Measurements from ENCODE around the gene HPSE2. TPM values are rescaled to one million over a fixed set of nuclear protein-coding genes. Genes with fewer than 3 reads are reported as not detected.

HPSE2 gene
- total and polyA plus RNA-seq, 2 donors (not counting 1 experiment from before 2014, with no cell fraction given): not detected

GRCh38 chr10:98676895-98677294 lies 558.8 kb downstream of the HPSE2 start:
- ChIA-PET POLR2A (interaction anchor here (0.5 kb wide), 1 partner anchor 202 kb away, joined by 4 read pairs; no protein-coding TSS in a partner anchor), CTCF (no interaction called here)
- Mint-ChIP-seq H3K4me3 (no peak overlapping the region), H3K27me3 (peaks cover 44% of the 10 kb centered on the region), H3K4me1 (no peaks in the 10 kb centered on the region), H3K9me3 (ENCODE audit: insufficient read depth) (no peaks in the 10 kb centered on the region), H3K27ac (no peak overlapping the region)
- intact Hi-C loops (cut with micrococcal nuclease): no loop called here
- no peaks in the 10 kb centered on the region for H3K4me1 ChIP-seq (ENCODE audit: control insufficient read depth in 2 of 2, insufficient read depth in 2 of 2, low read length in 2 of 2)
- TF ChIP-seq CTCF (IDR thresholded peaks at IDR 0.05): no peak
- TF ChIP-seq EZH2 (IDR thresholded peaks at IDR 0.05; ENCODE audit: borderline replicate concordance, insufficient read depth, low read depth, low read length, poor library complexity, severe bottlenecking): no peak
- H3K27me3 ChIP-seq (replicated peaks in 1 of 4; ENCODE audit: control extremely low read depth in 1 of 4, control insufficient read depth in 3 of 4, insufficient read depth in 4 of 4, low read length in 3 of 4): peaks cover 0 to 3% (median 1%) of the 10 kb centered on the region in 4 experiments
- H3K27ac ChIP-seq (ENCODE audit: low read length in 2 of 2): no peak overlapping the region
- H3K9ac ChIP-seq (ENCODE audit: low read length): no peak overlapping the region
- ATAC-seq (ENCODE audit: low read depth) (no peak), DNase-seq (no peak)
- no peaks in the 10 kb centered on the region for H3K36me3 ChIP-seq (replicated peaks in 1 of 2; ENCODE audit: control extremely low read depth in 1 of 2, control insufficient read depth in 1 of 2, extremely low read depth in 1 of 2, insufficient read depth in 2 of 2, low read length in 1 of 2)
- H2AFZ ChIP-seq (ENCODE audit: insufficient read depth, low read depth, low read length, poor library complexity, severe bottlenecking): no peak overlapping the region
- no peak overlapping the region for H3K4me3 ChIP-seq (ENCODE audit: control extremely low read depth in 1 of 5, extremely low read depth in 1 of 5, insufficient read depth in 1 of 5, low read depth in 2 of 5, low read length in 4 of 5)
- H3K4me2 ChIP-seq (replicated peaks; ENCODE audit: low read depth, low read length, poor library complexity, severe bottlenecking): no peak overlapping the region
- H4K20me1 ChIP-seq (ENCODE audit: control insufficient read depth, insufficient read depth, low read length, poor library complexity, severe bottlenecking): no peaks in the 10 kb centered on the region
- H3K79me2 ChIP-seq (ENCODE audit: control insufficient read depth, insufficient read depth, low read length): no peaks in the 10 kb centered on the region
- H3K9me3 ChIP-seq (ENCODE audit: control extremely low read depth in 1 of 3, control insufficient read depth in 2 of 3, insufficient read depth in 1 of 3, low read length in 2 of 3): no peaks in the 10 kb centered on the region

GRCh38 chr10:98675902-98676301 lies 559.8 kb downstream of the HPSE2 start:
- Histone ChIP-seq H3K9ac (ENCODE audit: low read length) (no peak overlapping the region), H3K4me1 (ENCODE audit: control insufficient read depth in 2 of 2, insufficient read depth in 2 of 2, low read length in 2 of 2) (no peaks in the 10 kb centered on the region), H2AFZ (ENCODE audit: insufficient read depth, low read depth, low read length, poor library complexity, severe bottlenecking) (no peak overlapping the region), H3K79me2 (ENCODE audit: control insufficient read depth, insufficient read depth, low read length) (no peaks in the 10 kb centered on the region), H3K27ac (ENCODE audit: low read length in 2 of 2) (no peak overlapping the region), H3K27me3 (replicated peaks in 1 of 4; ENCODE audit: control extremely low read depth in 1 of 4, control insufficient read depth in 3 of 4, insufficient read depth in 4 of 4, low read length in 3 of 4) (peaks cover 0 to 3% (median 1%) of the 10 kb centered on the region in 4 experiments), H3K4me3 (ENCODE audit: control extremely low read depth in 1 of 5, extremely low read depth in 1 of 5, insufficient read depth in 1 of 5, low read depth in 2 of 5, low read length in 4 of 5) (no peak overlapping the region), H3K4me2 (replicated peaks; ENCODE audit: low read depth, low read length, poor library complexity, severe bottlenecking) (no peak overlapping the region), H3K36me3 (replicated peaks in 1 of 2; ENCODE audit: control extremely low read depth in 1 of 2, control insufficient read depth in 1 of 2, extremely low read depth in 1 of 2, insufficient read depth in 2 of 2, low read length in 1 of 2) (no peaks in the 10 kb centered on the region), H4K20me1 (ENCODE audit: control insufficient read depth, insufficient read depth, low read length, poor library complexity, severe bottlenecking) (no peaks in the 10 kb centered on the region), H3K9me3 (ENCODE audit: control extremely low read depth in 1 of 3, control insufficient read depth in 2 of 3, insufficient read depth in 1 of 3, low read length in 2 of 3) (no peaks in the 10 kb centered on the region)
- Mint-ChIP-seq H3K27ac (no peak overlapping the region), H3K4me3 (no peak overlapping the region), H3K9me3 (ENCODE audit: insufficient read depth) (no peaks in the 10 kb centered on the region), H3K4me1 (no peaks in the 10 kb centered on the region), H3K27me3 (peaks cover 43% of the 10 kb centered on the region)
- intact Hi-C loops (cut with micrococcal nuclease): no loop called here
- ATAC-seq (ENCODE audit: low read depth): no peak
- no peak for TF ChIP-seq EZH2 (IDR thresholded peaks at IDR 0.05; ENCODE audit: borderline replicate concordance, insufficient read depth, low read depth, low read length, poor library complexity, severe bottlenecking)
- TF ChIP-seq CTCF (IDR thresholded peaks at IDR 0.05): no peak
- DNase-seq: no peak
- ChIA-PET POLR2A (no interaction called here), CTCF (interaction anchor here (1.0 kb wide), 1 partner anchor 209 kb away, joined by 4 read pairs; no protein-coding TSS in a partner anchor)
- whole genome bisulfite sequencing (ENCODE audit: insufficient coverage): no CpG with 5 or more reads among the region's 4 CpGs
